A549 (cell line): ENCODE data around the gene JAZF1.

Source experiments
- CTCF ChIP-seq: fragments of >200 bp; sonication (Bioruptor Twin); formaldehyde crosslinking; IDR thresholded peaks from 3 replicates; pipeline ENCODE4 v1.5.1; 2016
- EP300 ChIP-seq, 2 experiments: fragments of >200 bp; sonication (Bioruptor Twin); formaldehyde crosslinking; IDR thresholded peaks; 2 replicates in 1 of 2; 3 replicates in 1 of 2; pipeline ENCODE4 v1.6.1; 2016 to 2017
- FOXS1 ChIP-seq: fragments of 250-450 bp; sonication (Bioruptor Pico); IDR thresholded peaks from 2 replicates; pipeline ENCODE4 v1.5.0; 2020; ENCODE audit warnings: mild to moderate bottlenecking, moderate library complexity
- POLR2A ChIP-seq: IDR thresholded peaks from 2 replicates; pipeline ENCODE4 v1.6.1; 2012; ENCODE audit warnings: mild to moderate bottlenecking, low read length
- POLR2AphosphoS2 ChIP-seq: conservative IDR thresholded peaks from 2 replicates; pipeline ENCODE4 v1.6.1; 2012; ENCODE audit warnings: low read length, improper control_type of control experiment, inconsistent platforms
- REST ChIP-seq: fragments of 200-600 bp; sonication (generic); IDR thresholded peaks from 2 replicates; pipeline ENCODE4 v1.6.1; 2016; ENCODE audit warnings: antibody characterized with exemption, mild to moderate bottlenecking, moderate library complexity
- TF ChIP-seq, protein P1 (sequence below): IDR thresholded peaks from 2 replicates; pipeline ENCODE4 v1.6.1; 2012
- TF ChIP-seq, protein P2 (sequence below): fragments of 150-350 bp; IDR thresholded peaks from 2 replicates; pipeline ENCODE4 v1.6.1; 2014; ENCODE audit warnings: low read depth, mild to moderate bottlenecking, low read length

- no peak for TF ChIP-seq POLR2AphosphoS2
- TF ChIP-seq FOXS1 (CRISPR knock-in tag) = no peak
- TF ChIP-seq CTCF = no peak
- TF ChIP-seq, protein P1, sequence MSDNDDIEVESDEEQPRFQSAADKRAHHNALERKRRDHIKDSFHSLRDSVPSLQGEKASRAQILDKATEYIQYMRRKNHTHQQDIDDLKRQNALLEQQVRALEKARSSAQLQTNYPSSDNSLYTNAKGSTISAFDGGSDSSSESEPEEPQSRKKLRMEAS = no peak
- no peak for TF ChIP-seq REST
- TF ChIP-seq POLR2A = no peak
- TF ChIP-seq, protein P2, sequence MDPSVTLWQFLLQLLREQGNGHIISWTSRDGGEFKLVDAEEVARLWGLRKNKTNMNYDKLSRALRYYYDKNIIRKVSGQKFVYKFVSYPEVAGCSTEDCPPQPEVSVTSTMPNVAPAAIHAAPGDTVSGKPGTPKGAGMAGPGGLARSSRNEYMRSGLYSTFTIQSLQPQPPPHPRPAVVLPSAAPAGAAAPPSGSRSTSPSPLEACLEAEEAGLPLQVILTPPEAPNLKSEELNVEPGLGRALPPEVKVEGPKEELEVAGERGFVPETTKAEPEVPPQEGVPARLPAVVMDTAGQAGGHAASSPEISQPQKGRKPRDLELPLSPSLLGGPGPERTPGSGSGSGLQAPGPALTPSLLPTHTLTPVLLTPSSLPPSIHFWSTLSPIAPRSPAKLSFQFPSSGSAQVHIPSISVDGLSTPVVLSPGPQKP = no peak
- TF ChIP-seq EP300 (IDR thresholded peaks at IDR 0.05) = no peak
Observed at GRCh38 chr7:27788437-27788836, 392.2 kb downstream of the JAZF1 start.
